Cardiac muscle cell (in vitro differentiated cells and primary cell): Measurements from ENCODE around the gene TMBIM6. TPM values are rescaled to one million over a fixed set of nuclear protein-coding genes. Genes with fewer than 3 reads are reported as not detected.

Experiments
- DNase-seq, 2 donors: peaks; one replicate each; pipeline versions ENCODE4 v3.0.0 to v3.0.0-alpha.2; 2010 to 2017; ENCODE audit warnings: low read depth in 1 of 2, low spot score in 1 of 2
- H3K27ac ChIP-seq: fragments of 200-600 bp; sonication (generic); 2 replicates; pipeline ENCODE4 v1.5.1; 2016
- H3K27me3 ChIP-seq: fragments of 200-600 bp; sonication (generic); 2 replicates; pipeline ENCODE4 v1.6.0; 2016; ENCODE audit warnings: control low read depth
- H3K36me3 ChIP-seq: fragments of 200-600 bp; sonication (generic); 2 replicates; pipeline ENCODE4 v1.5.1; 2016; ENCODE audit warnings: control low read depth
- H3K4me1 ChIP-seq: fragments of 200-600 bp; sonication (generic); 2 replicates; pipeline ENCODE4 v1.8.1; 2017; ENCODE audit warnings: low read depth, mild to moderate bottlenecking, mixed run types
- H3K4me3 ChIP-seq: fragments of 200-600 bp; sonication (generic); 2 replicates; pipeline ENCODE4 v1.5.1; 2016; ENCODE audit warnings: mild to moderate bottlenecking
- H3K9me3 ChIP-seq: fragments of 200-600 bp; sonication (generic); 2 replicates; pipeline ENCODE4 v1.5.1; 2017; ENCODE audit warnings: low read depth, mild to moderate bottlenecking, control low read depth
- polyA plus RNA-seq: library from polyadenylated mRNA; unstranded; fragments of >200 nt; fragmentation: Nextera tagmentation; extraction: Ambion mirVana; gene quantifications from 2 replicates; pipeline ENCODE4 v1.2.1, GENCODE V29; 2016
- total RNA-seq: library from RNA; depleted of rRNA; stranded (reverse); fragments of >200 nt; gene quantifications from 2 replicates; pipeline ENCODE4 v1.2.3, GENCODE V29; 2016
- TF ChIP-seq, protein P1 (sequence below): IDR thresholded peaks from 2 replicates; pipeline ENCODE4 v1.5.1; 2012; ENCODE audit warnings: low read depth, mild to moderate bottlenecking, low read length

Gene TMBIM6
- total and polyA plus RNA-seq, 2 experiments from 2014 or later, result 232 to 388 TPM

DNA sequence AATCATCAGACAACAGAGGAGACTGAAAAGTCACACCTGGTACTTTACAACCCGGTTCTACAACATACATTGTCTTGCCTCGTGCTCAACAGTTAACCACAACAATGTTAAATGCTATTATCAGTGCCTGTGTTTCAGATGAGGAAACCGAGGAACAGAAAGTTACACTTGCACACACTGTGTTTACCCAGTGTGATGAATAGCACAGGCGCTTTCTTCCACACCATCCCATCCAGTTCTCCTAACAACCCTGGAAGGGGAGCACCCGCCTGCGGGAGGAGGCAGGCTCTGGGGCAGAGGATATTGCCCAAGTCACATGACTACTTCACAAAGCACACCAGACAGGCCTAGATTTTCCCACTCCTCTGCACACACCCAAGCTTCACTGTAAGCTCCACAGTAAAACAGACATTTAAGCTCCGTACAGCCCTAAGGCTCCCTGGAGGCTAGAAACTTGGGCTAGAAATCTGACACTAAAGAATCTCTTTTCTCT is 65.0 kb downstream of the TMBIM6 start:
- Histone ChIP-seq H3K4me1 (peaks cover 31% of the 10 kb centered on the region), H3K36me3 (peaks cover 12% of the 10 kb centered on the region), H3K27me3 (no peaks in the 10 kb centered on the region), H3K9me3 (no peaks in the 10 kb centered on the region), H3K27ac (peak overlapping the region; percentile 36), H3K4me3 (no peak overlapping the region)
- no peak for DNase-seq
- TF ChIP-seq, protein P1, sequence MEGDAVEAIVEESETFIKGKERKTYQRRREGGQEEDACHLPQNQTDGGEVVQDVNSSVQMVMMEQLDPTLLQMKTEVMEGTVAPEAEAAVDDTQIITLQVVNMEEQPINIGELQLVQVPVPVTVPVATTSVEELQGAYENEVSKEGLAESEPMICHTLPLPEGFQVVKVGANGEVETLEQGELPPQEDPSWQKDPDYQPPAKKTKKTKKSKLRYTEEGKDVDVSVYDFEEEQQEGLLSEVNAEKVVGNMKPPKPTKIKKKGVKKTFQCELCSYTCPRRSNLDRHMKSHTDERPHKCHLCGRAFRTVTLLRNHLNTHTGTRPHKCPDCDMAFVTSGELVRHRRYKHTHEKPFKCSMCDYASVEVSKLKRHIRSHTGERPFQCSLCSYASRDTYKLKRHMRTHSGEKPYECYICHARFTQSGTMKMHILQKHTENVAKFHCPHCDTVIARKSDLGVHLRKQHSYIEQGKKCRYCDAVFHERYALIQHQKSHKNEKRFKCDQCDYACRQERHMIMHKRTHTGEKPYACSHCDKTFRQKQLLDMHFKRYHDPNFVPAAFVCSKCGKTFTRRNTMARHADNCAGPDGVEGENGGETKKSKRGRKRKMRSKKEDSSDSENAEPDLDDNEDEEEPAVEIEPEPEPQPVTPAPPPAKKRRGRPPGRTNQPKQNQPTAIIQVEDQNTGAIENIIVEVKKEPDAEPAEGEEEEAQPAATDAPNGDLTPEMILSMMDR, result no peak

DNA sequence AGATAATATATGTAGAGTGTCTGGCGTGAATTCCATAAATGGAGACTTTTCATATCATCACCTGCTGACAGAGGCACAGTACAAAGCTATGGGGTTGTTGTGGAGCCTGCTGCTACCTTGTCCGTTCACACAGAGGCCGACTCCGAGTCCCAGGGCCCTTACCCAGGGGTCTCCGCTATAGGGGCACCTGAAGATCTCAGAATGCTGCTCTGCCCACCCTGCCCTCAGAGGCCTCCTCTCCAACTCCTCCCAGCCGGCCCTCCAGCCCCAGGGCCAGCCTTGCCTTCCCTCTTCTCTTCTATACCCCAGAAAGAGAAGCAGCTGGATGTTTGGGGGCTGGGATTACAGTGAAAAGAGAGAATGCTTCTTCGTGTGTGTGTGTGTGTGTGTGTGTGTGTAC is 65.5 kb downstream of the TMBIM6 start:
- peak overlapping the region; percentile 36 for H3K27ac ChIP-seq
- no peak overlapping the region for H3K4me3 ChIP-seq
- TF ChIP-seq, protein P1, result no peak
- H3K36me3 ChIP-seq, result peaks cover 7% of the 10 kb centered on the region
- H3K9me3 ChIP-seq, result no peaks in the 10 kb centered on the region
- H3K4me1 ChIP-seq, result peaks cover 31% of the 10 kb centered on the region
- DNase-seq, result no peak
- no peaks in the 10 kb centered on the region for H3K27me3 ChIP-seq

DNA sequence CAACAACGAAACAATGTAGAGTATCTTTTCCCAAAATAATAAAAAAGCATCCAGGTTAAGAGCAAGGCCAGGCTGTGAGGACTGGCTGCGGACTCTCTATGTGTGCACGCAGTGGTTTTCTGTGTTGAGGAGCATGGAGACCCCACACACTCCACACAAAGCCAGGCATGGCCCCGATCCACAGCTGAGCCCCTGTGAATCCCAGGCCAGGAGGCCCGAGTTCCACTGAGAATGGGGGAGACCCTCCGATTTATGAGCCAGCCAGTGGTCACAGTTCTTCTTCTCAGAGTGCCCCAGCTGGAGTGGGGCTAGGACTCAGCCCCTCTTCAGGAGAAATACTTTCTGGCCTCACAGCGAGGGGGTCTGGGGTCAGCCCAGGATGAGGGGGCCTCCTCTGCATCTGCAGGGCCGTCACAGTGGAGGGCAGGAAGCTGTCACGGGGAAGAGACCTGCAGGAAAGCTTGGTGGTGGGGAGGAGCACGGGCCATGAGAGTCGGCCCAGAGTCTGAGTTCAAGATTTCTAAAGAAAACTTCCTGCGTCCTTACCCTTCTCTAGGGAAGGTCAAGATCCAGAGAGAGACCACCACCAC is 66.7 kb downstream of the TMBIM6 start:
- no peak overlapping the region for H3K4me3 ChIP-seq
- H3K27ac ChIP-seq, result peak overlapping the region; percentile 84
- no peaks in the 10 kb centered on the region for H3K9me3 ChIP-seq
- H3K27me3 ChIP-seq, result no peaks in the 10 kb centered on the region
- peaks cover 4% of the 10 kb centered on the region for H3K36me3 ChIP-seq
- TF ChIP-seq, protein P1, result no peak
- no peak for DNase-seq
- peaks cover 31% of the 10 kb centered on the region for H3K4me1 ChIP-seq

DNA sequence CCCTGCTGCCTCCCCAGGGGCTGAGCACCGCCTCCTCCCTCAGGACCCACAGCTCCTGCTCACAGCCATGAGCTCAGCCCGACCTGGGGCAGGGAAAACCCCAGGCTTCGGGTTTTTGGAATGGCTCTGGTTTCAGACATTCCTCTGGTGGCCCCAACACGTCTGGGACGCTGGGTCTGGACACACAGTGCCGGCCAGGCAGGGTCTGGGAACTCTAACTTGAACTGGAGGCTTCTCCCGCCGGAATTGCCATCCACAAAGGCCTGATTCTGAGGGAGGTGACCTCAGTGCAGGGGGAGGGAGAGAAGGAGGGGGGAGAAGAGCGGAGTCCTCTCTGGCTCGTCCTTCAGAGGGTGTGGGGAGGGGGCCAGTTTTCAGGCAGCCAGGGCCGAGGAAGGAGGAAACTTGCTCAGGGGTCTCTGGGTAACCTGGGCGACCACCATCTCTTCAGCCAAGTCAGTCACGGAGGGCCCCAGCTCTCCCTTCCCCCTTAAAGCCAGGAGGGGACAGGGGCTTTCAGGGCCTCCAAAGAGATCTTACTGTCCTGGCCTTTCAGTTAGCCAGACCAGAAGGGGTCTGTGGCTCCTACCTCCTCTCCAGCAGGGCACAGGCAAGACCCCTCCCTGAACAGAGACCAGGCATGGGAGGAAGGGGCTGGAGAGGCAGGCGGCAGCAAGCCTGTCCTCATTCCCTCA is 67.5 kb downstream of the TMBIM6 start:
- Histone ChIP-seq H3K27me3 (no peaks in the 10 kb centered on the region), H3K27ac (peak overlapping the region; percentile 84), H3K36me3 (peaks cover 4% of the 10 kb centered on the region), H3K4me1 (peaks cover 31% of the 10 kb centered on the region), H3K9me3 (no peaks in the 10 kb centered on the region), H3K4me3 (no peak overlapping the region)
- DNase-seq, result no peak
- TF ChIP-seq, protein P1, result no peak

DNA sequence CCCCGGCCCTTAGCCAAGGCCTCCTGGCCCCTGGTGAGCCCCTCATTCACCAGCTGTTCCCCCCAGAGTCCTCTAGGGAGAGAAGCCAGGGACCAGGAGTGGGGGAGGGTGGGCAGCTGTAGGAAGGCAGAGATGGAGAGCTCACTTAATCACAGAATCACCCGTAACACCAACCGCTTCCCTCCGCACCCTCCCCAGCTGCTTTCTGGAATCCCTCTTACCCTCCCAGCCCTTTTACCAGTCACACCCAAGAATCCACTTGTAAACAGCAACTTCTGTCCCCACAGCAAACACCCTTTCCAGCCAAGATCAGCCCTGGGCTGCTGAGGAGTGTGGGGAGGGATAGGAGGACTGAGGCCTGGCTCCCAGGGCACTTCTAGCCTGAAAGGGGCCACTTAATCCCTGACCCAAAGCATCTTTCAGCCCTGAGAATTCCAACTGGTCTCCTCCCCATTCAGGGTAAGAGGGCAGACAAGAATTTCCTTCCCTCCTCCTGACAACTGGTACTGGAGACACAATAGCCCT is 68.1 kb downstream of the TMBIM6 start:
- Histone ChIP-seq H3K36me3 (peaks cover 1% of the 10 kb centered on the region), H3K9me3 (no peaks in the 10 kb centered on the region), H3K27ac (peak overlapping the region; percentile 84), H3K4me3 (no peak overlapping the region), H3K27me3 (no peaks in the 10 kb centered on the region), H3K4me1 (peaks cover 31% of the 10 kb centered on the region)
- DNase-seq, result peak in 1 of 2 donors; percentile 42
- TF ChIP-seq, protein P1, result no peak
